ENCODE data around the gene NAT9.

- TF ChIP-seq CREB1 (IDR thresholded peaks at IDR 0.05; ENCODE audit: low read depth), result no peak
- no peak for TF ChIP-seq USF1 (IDR thresholded peaks at IDR 0.05)
- TF ChIP-seq MAX (IDR thresholded peaks at IDR 0.05), result no peak
- TF ChIP-seq TCF12 (IDR thresholded peaks at IDR 0.05; ENCODE audit: low read depth), result no peak
- TF ChIP-seq EGR1 (IDR thresholded peaks at IDR 0.05), result no peak
- TF ChIP-seq RAD21 (IDR thresholded peaks at IDR 0.05; ENCODE audit: low read depth), result no peak
- no peak for TF ChIP-seq TAF1 (IDR thresholded peaks at IDR 0.05; ENCODE audit: low read depth)
Measured at GRCh38 chr17:74756891-74757290, 19.3 kb downstream of the NAT9 start.
